Stimulated activated CD4-positive, alpha-beta T cell treated with anti-CD3 and anti-CD28 coated beads, Interleukin-2, amount 100 ng/mL, for 4 hours (primary cell): Measurements from ENCODE around the gene DDHD1.
"Not testable (repeated sequence)": the region's sequence is repeated elsewhere in the genome, so short reads cannot be mapped to it uniquely, and the experiment has no call there.

Source experiments
- DNase-seq: peaks from one replicate; pipeline ENCODE4 v3.0.0-alpha.2; 2020; ENCODE audit warnings: low read depth

Gene DDHD1

GRCh38 chr14:53108292-53109104, 44.6 kb downstream of the DDHD1 start:
- no peak for DNase-seq

GRCh38 chr14:53106768-53107167, 46.4 kb downstream of the DDHD1 start:
- DNase-seq, result no peak

- no peak for DNase-seq
Measured at GRCh38 chr14:53103636-53104340, 49.3 kb downstream of the DDHD1 start.

- no peak for DNase-seq
Measured at GRCh38 chr14:53093206-53093605, 59.9 kb downstream of the DDHD1 start.

GRCh38 chr14:53090853-53091252, 62.3 kb downstream of the DDHD1 start:
- no peak for DNase-seq

GRCh38 chr14:53084954-53085353, 68.2 kb downstream of the DDHD1 start:
- DNase-seq, result not testable (repeated sequence)

- no peak for DNase-seq
Measured at GRCh38 chr14:53064475-53064874, 88.6 kb downstream of the DDHD1 start.

- no peak for DNase-seq
Measured at GRCh38 chr14:53062856-53063255, 90.3 kb downstream of the DDHD1 start.

GRCh38 chr14:53060046-53060445, 93.1 kb downstream of the DDHD1 start:
- no peak for DNase-seq

GRCh38 chr14:53055003-53055402, 98.1 kb downstream of the DDHD1 start:
- no peak for DNase-seq

- DNase-seq, result no peak
Measured at GRCh38 chr14:53054457-53054856, 98.7 kb downstream of the DDHD1 start.

- DNase-seq, result no peak
Measured at GRCh38 chr14:53048631-53049030, 104.5 kb downstream of the DDHD1 start.

GRCh38 chr14:53047307-53048069, 105.6 kb downstream of the DDHD1 start:
- DNase-seq, result no peak

- DNase-seq, result no peak
Measured at GRCh38 chr14:53044486-53044885, 108.6 kb downstream of the DDHD1 start.

- no peak for DNase-seq
Measured at GRCh38 chr14:53043027-53043581, 110.0 kb downstream of the DDHD1 start.

GRCh38 chr14:53042480-53042879, 110.6 kb downstream of the DDHD1 start:
- no peak for DNase-seq

- no peak for DNase-seq
Measured at GRCh38 chr14:53041067-53041466, 112.1 kb downstream of the DDHD1 start.

- DNase-seq, result no peak
Measured at GRCh38 chr14:53038629-53039028, 114.5 kb downstream of the DDHD1 start.

- DNase-seq, result no peak
Measured at GRCh38 chr14:53037016-53037415, 116.1 kb downstream of the DDHD1 start.

- no peak for DNase-seq
Measured at GRCh38 chr14:53035336-53036210, 117.5 kb downstream of the DDHD1 start.

GRCh38 chr14:53034688-53035230, 118.4 kb downstream of the DDHD1 start:
- DNase-seq, result no peak
